Measurements from ENCODE around the gene GRK5.

- TF ChIP-seq POLR2A (IDR thresholded peaks at IDR 0.05) (no peak), CTCF (IDR thresholded peaks at IDR 0.05) (no peak), POLR2AphosphoS5 (IDR thresholded peaks at IDR 0.05) (peak in 2 of 3 donors; percentile 15 to 27)
These were observed 188.1 kb downstream of the GRK5 start for GRCh38 chr10:119395280-119396007.
